Measurements from ENCODE around the gene MAMLD1.

Gene MAMLD1

GRCh38 chrX:150525061-150525919 lies 162.2 kb downstream of the MAMLD1 start:
- DNase-seq (ENCODE audit: low read depth in 1 of 2, low spot score in 1 of 2): no peak

- DNase-seq (ENCODE audit: low read depth in 1 of 2, low spot score in 1 of 2): no peak
Measured at GRCh38 chrX:150526692-150527091, 163.6 kb downstream of the MAMLD1 start.

- no peak for DNase-seq (ENCODE audit: low read depth in 1 of 2, low spot score in 1 of 2)
Measured at GRCh38 chrX:150527108-150527507, 164.0 kb downstream of the MAMLD1 start.

- no peak for DNase-seq (ENCODE audit: low read depth in 1 of 2, low spot score in 1 of 2)
Measured at GRCh38 chrX:150529587-150529986, 166.5 kb downstream of the MAMLD1 start.

GRCh38 chrX:150530821-150531220 lies 167.7 kb downstream of the MAMLD1 start:
- no peak for DNase-seq (ENCODE audit: low read depth in 1 of 2, low spot score in 1 of 2)

GRCh38 chrX:150531467-150531866 lies 168.3 kb downstream of the MAMLD1 start:
- no peak for DNase-seq (ENCODE audit: low read depth in 1 of 2, low spot score in 1 of 2)

GRCh38 chrX:150533863-150534262 lies 170.7 kb downstream of the MAMLD1 start:
- DNase-seq (ENCODE audit: low read depth in 1 of 2, low spot score in 1 of 2): no peak

- DNase-seq (ENCODE audit: low read depth in 1 of 2, low spot score in 1 of 2): no peak
Measured at GRCh38 chrX:150536455-150537116, 173.5 kb downstream of the MAMLD1 start.

GRCh38 chrX:150537851-150538250 lies 174.7 kb downstream of the MAMLD1 start:
- no peak for DNase-seq (ENCODE audit: low read depth in 1 of 2, low spot score in 1 of 2)

GRCh38 chrX:150540965-150541364 lies 177.8 kb downstream of the MAMLD1 start:
- no peak for DNase-seq (ENCODE audit: low read depth in 1 of 2, low spot score in 1 of 2)

GRCh38 chrX:150542846-150543229 lies 179.7 kb downstream of the MAMLD1 start:
- no peak for DNase-seq (ENCODE audit: low read depth in 1 of 2, low spot score in 1 of 2)

- DNase-seq (ENCODE audit: low read depth in 1 of 2, low spot score in 1 of 2): no peak
Measured at GRCh38 chrX:150543230-150544155, 180.4 kb downstream of the MAMLD1 start.

GRCh38 chrX:150544222-150544787 lies 181.2 kb downstream of the MAMLD1 start:
- no peak for DNase-seq (ENCODE audit: low read depth in 1 of 2, low spot score in 1 of 2)

- no peak for DNase-seq (ENCODE audit: low read depth in 1 of 2, low spot score in 1 of 2)
Measured at GRCh38 chrX:150544835-150545770, 182.0 kb downstream of the MAMLD1 start.

- no peak for DNase-seq (ENCODE audit: low read depth in 1 of 2, low spot score in 1 of 2)
Measured at GRCh38 chrX:150546711-150547153, 183.6 kb downstream of the MAMLD1 start.

- no peak for DNase-seq (ENCODE audit: low read depth in 1 of 2, low spot score in 1 of 2)
Measured at GRCh38 chrX:150547375-150548115, 184.4 kb downstream of the MAMLD1 start.

GRCh38 chrX:150548251-150548650 lies 185.1 kb downstream of the MAMLD1 start:
- no peak for DNase-seq (ENCODE audit: low read depth in 1 of 2, low spot score in 1 of 2)

GRCh38 chrX:150548684-150549083 lies 185.6 kb downstream of the MAMLD1 start:
- no peak for DNase-seq (ENCODE audit: low read depth in 1 of 2, low spot score in 1 of 2)

- no peak for DNase-seq (ENCODE audit: low read depth in 1 of 2, low spot score in 1 of 2)
Measured at GRCh38 chrX:150551963-150552362, 188.8 kb downstream of the MAMLD1 start.
